Measurements from ENCODE around the gene KLHDC8B. TPM values are rescaled to one million over a fixed set of nuclear protein-coding genes. Genes with fewer than 3 reads are reported as not detected.

The KLHDC8B gene
- 15.7 and 17.2 TPM in 2 replicates for total RNA-seq

GRCh38 chr3:49171119-49171774, at the start of gene KLHDC8B:
Gene KLHDC8B, plus strand, starts transcription at chr3:49171598. Its CDS starts 1,172 bp downstream, at chr3:49172770.

DNA sequence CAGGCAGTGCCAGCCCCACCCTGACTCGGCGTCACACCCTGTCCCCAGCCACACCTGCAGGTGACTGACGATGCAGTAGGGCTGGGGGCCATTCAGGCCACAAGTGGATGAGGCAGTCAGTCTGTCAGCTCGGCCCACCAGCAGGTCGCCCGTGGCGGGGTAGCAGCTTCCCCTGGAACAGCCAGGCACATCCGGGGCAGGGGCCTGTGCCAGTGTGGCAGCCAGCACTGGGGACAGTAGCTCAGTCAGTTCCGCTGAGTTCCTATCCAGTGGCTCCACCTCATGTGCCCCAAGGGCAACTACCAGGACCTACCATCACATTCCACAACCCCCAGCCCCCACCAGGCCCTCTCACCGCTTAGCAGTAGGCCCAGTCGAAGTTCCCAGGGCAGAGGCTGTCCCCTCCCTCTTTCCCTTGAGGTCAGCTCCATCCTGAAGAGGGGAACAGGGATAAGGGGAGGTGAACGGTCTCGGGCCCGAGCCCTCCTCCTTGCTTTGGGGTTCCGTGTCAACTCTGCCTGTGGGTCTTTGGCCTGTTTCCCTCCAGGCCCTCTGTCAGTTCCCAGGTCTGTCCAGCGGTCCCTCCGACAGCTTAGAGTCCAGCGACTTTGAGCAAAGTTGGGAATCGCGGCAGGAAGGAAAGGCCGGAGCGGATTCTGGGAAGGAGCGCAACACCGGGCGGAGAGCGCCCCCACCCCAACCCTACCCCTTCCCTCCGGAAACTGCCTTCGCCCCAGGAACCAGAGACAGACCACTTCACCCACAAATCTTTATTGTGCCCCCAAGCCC, 38.8 kb upstream of the KLHDC8B start, which contains the start of gene LAMB2:
Gene LAMB2, minus strand, starts transcription at position 614 of the 789 bp plus-strand sequence. Its CDS starts 183 bp downstream, at position 431.

DNA sequence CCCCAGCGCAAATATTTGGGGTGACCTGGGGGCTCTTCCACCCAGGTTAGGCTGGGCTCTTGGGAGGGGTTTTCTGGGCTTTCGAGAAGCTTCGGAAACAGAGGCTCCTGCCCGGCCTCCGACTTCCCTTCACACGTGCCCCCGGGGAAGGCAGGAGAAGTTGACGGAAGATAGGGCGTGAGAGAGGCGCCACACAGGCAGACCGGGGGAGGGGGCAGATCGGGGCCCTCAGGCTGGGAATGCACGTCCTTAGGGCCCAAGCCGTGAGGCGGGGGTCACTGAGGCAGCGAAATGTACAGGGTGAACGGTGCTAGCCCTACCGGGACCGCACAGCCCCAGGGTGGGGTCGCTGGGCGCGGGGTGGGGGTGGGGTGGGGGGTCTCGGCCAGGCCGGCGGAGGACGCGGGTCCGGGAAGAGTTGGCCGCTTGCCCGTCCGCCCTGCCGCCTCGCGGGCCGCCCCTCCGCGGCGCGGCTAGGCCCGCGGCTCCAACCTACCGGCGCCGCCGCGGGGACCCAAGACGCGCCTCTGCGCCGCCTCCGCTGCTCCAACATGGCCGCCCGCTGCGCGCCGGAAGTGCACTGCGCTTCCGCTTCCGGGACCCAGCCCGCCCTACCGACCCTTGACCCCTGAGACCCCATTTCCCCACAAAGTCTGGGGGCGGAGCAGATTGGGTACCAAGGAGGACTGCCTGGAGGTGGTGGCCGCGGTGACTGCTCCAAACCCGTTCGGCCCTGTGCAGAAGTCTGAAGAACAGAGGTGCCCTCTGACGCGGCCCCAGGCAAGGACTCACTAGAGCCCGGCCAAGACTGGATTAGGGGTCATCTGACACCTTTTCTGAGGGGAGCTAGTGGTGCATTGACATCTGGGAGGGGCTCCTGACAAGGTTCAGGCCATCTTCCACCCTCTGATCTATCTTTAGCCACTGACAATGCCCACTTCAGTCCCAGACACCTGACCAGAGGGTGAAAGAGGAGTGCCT, 5.3 kb upstream of the KLHDC8B start, which contains the start of gene CCDC71:
Gene CCDC71, minus strand, starts transcription at position 561 of the 981 bp plus-strand sequence. CDS start 2,123 bp downstream, outside the sequence.

Other genes starting within 250 kb of the KLHDC8B start
- 17.9 and 23.1 TPM in 2 replicates for gene P4HTM, start 181.4 kb upstream of the KLHDC8B start, total RNA-seq
- gene WDR6, start 164.2 kb upstream of the KLHDC8B start, total RNA-seq, result 49.0 and 74.4 TPM in 2 replicates
- gene DALRD3, start 153.0 kb upstream of the KLHDC8B start, total RNA-seq, result 40.8 and 44.0 TPM in 2 replicates
- gene NDUFAF3, start 149.5 kb upstream of the KLHDC8B start, total RNA-seq, result 36.6 and 46.3 TPM in 2 replicates
- gene IMPDH2, start 142.2 kb upstream of the KLHDC8B start, total RNA-seq, result 245 and 354 TPM in 2 replicates
- gene QRICH1, start 77.5 kb upstream of the KLHDC8B start, total RNA-seq, result 75.8 and 114 TPM in 2 replicates
- 293 and 338 TPM in 2 replicates for gene QARS1, start 66.8 kb upstream of the KLHDC8B start, total RNA-seq
- gene USP19, start 50.8 kb upstream of the KLHDC8B start, total RNA-seq, result 30.4 and 34.6 TPM in 2 replicates
- 276 and 322 TPM in 2 replicates for gene LAMB2, start 38.5 kb upstream of the KLHDC8B start, total RNA-seq
- 16.6 and 24.1 TPM in 2 replicates for gene CCDC71, start 5.3 kb upstream of the KLHDC8B start, total RNA-seq
- gene C3orf62, start 105.6 kb downstream of the KLHDC8B start, total RNA-seq, result 2.4 and 2.5 TPM in 2 replicates
- gene USP4, start 168.5 kb downstream of the KLHDC8B start, total RNA-seq, result 24.8 and 25.7 TPM in 2 replicates
- 181 and 215 TPM in 2 replicates for gene GPX1, start 186.8 kb downstream of the KLHDC8B start, total RNA-seq
- gene RHOA, start 240.4 kb downstream of the KLHDC8B start, total RNA-seq, result 891 and 926 TPM in 2 replicates
- 36.1 and 37.2 TPM in 2 replicates for gene TCTA, start 240.8 kb downstream of the KLHDC8B start, total RNA-seq

Measured in articular chondrocyte of knee joint (primary cell).